HepG2 (cell line): Measurements from ENCODE around the gene FAM110D. TPM values are rescaled to one million over a fixed set of nuclear protein-coding genes. Genes with fewer than 3 reads are reported as not detected.

Experiments
- CENPX ChIP-seq: sonication (generic); formaldehyde crosslinking; IDR thresholded peaks from 2 replicates; pipeline ENCODE4 v1.9.0; 2021; ENCODE audit warnings: mild to moderate bottlenecking, missing genetic modification reagents, moderate library complexity
- FLYWCH1 ChIP-seq: sonication (generic); formaldehyde crosslinking; IDR thresholded peaks from 2 replicates; pipeline ENCODE4 v1.8.1; 2023; ENCODE audit warnings: mild to moderate bottlenecking, missing genetic modification reagents
- MYNN ChIP-seq: sonication (generic); formaldehyde crosslinking; IDR thresholded peaks from 2 replicates; pipeline ENCODE4 v1.4.0; 2020; ENCODE audit warnings: mild to moderate bottlenecking, low read depth, missing genetic modification reagents
- NR2C2 ChIP-seq: sonication (generic); formaldehyde crosslinking; IDR thresholded peaks from 2 replicates; pipeline ENCODE4 v1.4.0; 2020; ENCODE audit warnings: missing genetic modification reagents, mild to moderate bottlenecking, moderate library complexity, borderline replicate concordance
- NRL ChIP-seq: sonication (generic); formaldehyde crosslinking; IDR thresholded peaks from 2 replicates; pipeline ENCODE4 v1.5.0; 2020; ENCODE audit warnings: missing genetic modification reagents, mild to moderate bottlenecking, moderate library complexity, borderline replicate concordance
- PAF1 ChIP-seq: IDR thresholded peaks from 2 replicates; pipeline ENCODE4 v1.6.1; 2016; ENCODE audit warnings: missing genetic modification reagents, missing compliant biosample characterization
- RBFOX2 ChIP-seq: fragments of 200-400 bp; formaldehyde crosslinking; IDR thresholded peaks from 2 replicates; pipeline ENCODE4 v1.6.1; 2017; ENCODE audit warnings: low read depth, mild to moderate bottlenecking, low read length
- RBM39 ChIP-seq: fragments of 200-400 bp; formaldehyde crosslinking; IDR thresholded peaks from one replicate; pipeline ENCODE4 v1.6.1; 2018; ENCODE audit warnings: antibody characterized with exemption, mild to moderate bottlenecking, low read depth, low read length; ENCODE audit not compliant: poor library complexity, severe bottlenecking
- SNRNP70 ChIP-seq: fragments of 200-400 bp; formaldehyde crosslinking; IDR thresholded peaks from 2 replicates; pipeline ENCODE4 v1.6.1; 2017; ENCODE audit warnings: mild to moderate bottlenecking, low read depth, low read length, moderate library complexity
- ZC3H4 ChIP-seq: sonication (generic); formaldehyde crosslinking; IDR thresholded peaks from 2 replicates; pipeline ENCODE4 v1.4.0; 2020; ENCODE audit warnings: missing genetic modification reagents, borderline replicate concordance
- ZEB1 ChIP-seq: IDR thresholded peaks from 2 replicates; pipeline ENCODE4 v1.6.1; 2012; ENCODE audit warnings: mild to moderate bottlenecking, low read depth, inconsistent platforms; ENCODE audit not compliant: insufficient replicate concordance
- ZFY ChIP-seq: sonication (generic); formaldehyde crosslinking; IDR thresholded peaks from 2 replicates; pipeline ENCODE4 v1.4.0; 2020; ENCODE audit warnings: missing genetic modification reagents
- ZMYM3 ChIP-seq: sonication (generic); formaldehyde crosslinking; IDR thresholded peaks from 2 replicates; pipeline ENCODE4 v1.5.1; 2020; ENCODE audit warnings: mild to moderate bottlenecking, missing genetic modification reagents
- ZNF225 ChIP-seq: sonication (generic); formaldehyde crosslinking; IDR thresholded peaks from 2 replicates; pipeline ENCODE4 v1.4.0; 2020; ENCODE audit warnings: mild to moderate bottlenecking, missing genetic modification reagents
- ZNF572 ChIP-seq: sonication (generic); formaldehyde crosslinking; IDR thresholded peaks from 2 replicates; pipeline ENCODE4 v1.5.1; 2020; ENCODE audit warnings: mild to moderate bottlenecking, missing genetic modification reagents
- ZNF598 ChIP-seq: sonication (generic); formaldehyde crosslinking; IDR thresholded peaks from 2 replicates; pipeline ENCODE4 v1.5.1; 2020; ENCODE audit warnings: mild to moderate bottlenecking, missing genetic modification reagents, borderline replicate concordance
- ZNF607 ChIP-seq: sonication (generic); formaldehyde crosslinking; IDR thresholded peaks from 2 replicates; pipeline ENCODE4 v1.5.1; 2020; ENCODE audit warnings: missing genetic modification reagents, mild to moderate bottlenecking, borderline replicate concordance
- polyA plus RNA-seq, 8 experiments: library from polyadenylated mRNA; depleted of rRNA in 3 of 8; stranded (reverse) in 7 of 8; unstranded in 1 of 8; fragments of >200 nt; fragmentation: Illumina TruSeq in 4 of 8; extraction: Trizol in 4 of 8; gene quantifications; 2 replicates each; pipeline versions ENCODE4 v1.2.1 to v1.2.3, GENCODE V29; 2011 to 2016; ENCODE audit warnings: low read depth in 4 of 8, missing spikeins in 1 of 8, mixed read lengths in 1 of 8; ENCODE audit not compliant: insufficient read depth in 1 of 8
- total RNA-seq, 5 experiments: library from RNA; depleted of rRNA; stranded (reverse); fragments of >200 nt; fragmentation: Illumina TruSeq; extraction: Trizol; gene quantifications; 2 replicates each; pipeline ENCODE4 v1.2.3, GENCODE V29; 2016; ENCODE audit warnings: low read depth in 1 of 5
- TF ChIP-seq, protein P1 (sequence below): sonication (generic); formaldehyde crosslinking; IDR thresholded peaks from 2 replicates; pipeline ENCODE4 v1.4.0; 2020; ENCODE audit warnings: mild to moderate bottlenecking, missing genetic modification reagents
- TF ChIP-seq, protein P2 (sequence below): sonication (generic); formaldehyde crosslinking; IDR thresholded peaks from 2 replicates; pipeline ENCODE4 v1.5.0; 2020; ENCODE audit warnings: missing genetic modification reagents
- TF ChIP-seq, protein P3 (sequence below): sonication (generic); formaldehyde crosslinking; IDR thresholded peaks from 2 replicates; pipeline ENCODE4 v1.5.0; 2020; ENCODE audit warnings: mild to moderate bottlenecking, missing genetic modification reagents, moderate library complexity
- TF ChIP-seq, protein P4 (sequence below): sonication (generic); formaldehyde crosslinking; IDR thresholded peaks from 2 replicates; pipeline ENCODE4 v1.5.0; 2020; ENCODE audit warnings: mild to moderate bottlenecking, missing genetic modification reagents

FAM110D gene
- total and polyA plus RNA-seq, 2 of the 13 experiments (the other 11 are each of a cell fraction or from before 2014, with no cell fraction given), result not detected

DNA sequence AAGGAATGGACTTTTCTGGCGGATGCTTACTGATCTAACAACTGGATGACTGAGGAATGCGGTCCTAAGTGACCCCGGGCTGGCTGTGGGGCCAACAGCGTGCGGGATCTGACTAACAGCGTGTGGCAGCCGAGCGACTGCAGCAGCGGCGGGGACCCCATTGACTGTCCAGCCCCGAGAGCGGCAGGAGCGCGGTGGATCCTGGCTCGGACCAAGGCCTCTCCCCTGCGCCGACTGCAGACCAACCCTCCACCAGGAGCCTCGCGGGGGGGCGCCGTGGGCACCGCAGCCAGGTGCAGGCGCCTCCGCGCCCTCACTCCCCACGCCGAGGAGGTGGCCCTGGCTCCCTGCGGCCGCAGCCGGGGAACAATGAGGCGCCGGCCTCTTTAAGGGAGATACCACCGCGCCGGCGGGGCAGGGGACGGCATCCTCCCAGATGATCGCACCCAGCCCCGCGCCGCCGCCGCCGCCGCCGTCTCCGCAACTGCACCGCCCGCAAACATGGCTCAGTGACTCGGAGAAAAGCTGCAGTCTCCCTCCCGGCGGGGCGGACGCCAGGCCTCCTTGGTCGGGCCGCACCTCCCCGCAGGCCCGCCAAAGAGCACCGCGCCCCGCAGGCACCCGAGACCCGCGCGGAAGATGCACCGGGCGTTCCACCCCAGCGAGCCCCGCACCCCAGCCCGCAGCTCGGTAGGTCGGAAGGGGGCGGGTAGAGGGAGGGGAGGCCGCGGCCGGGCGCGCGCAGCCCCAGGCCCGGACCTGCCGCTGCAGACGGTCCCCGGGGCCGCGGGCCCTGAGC lies 47.9 kb upstream of the FAM110D start (continued):
- TF ChIP-seq, protein P1, sequence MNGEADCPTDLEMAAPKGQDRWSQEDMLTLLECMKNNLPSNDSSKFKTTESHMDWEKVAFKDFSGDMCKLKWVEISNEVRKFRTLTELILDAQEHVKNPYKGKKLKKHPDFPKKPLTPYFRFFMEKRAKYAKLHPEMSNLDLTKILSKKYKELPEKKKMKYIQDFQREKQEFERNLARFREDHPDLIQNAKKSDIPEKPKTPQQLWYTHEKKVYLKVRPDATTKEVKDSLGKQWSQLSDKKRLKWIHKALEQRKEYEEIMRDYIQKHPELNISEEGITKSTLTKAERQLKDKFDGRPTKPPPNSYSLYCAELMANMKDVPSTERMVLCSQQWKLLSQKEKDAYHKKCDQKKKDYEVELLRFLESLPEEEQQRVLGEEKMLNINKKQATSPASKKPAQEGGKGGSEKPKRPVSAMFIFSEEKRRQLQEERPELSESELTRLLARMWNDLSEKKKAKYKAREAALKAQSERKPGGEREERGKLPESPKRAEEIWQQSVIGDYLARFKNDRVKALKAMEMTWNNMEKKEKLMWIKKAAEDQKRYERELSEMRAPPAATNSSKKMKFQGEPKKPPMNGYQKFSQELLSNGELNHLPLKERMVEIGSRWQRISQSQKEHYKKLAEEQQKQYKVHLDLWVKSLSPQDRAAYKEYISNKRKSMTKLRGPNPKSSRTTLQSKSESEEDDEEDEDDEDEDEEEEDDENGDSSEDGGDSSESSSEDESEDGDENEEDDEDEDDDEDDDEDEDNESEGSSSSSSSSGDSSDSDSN (CRISPR knock-in tag), result peak; percentile 88
- TF ChIP-seq ZC3H4 (no peak), ZFY (CRISPR knock-in tag) (peak; percentile 55), FLYWCH1 (CRISPR knock-in tag) (no peak), NRL (CRISPR knock-in tag) (peak; percentile 78; the same call in 1 of the 2 replicates), CENPX (CRISPR knock-in tag) (no peak), ZNF598 (CRISPR knock-in tag) (no peak), RBFOX2 (peak; percentile 86), RBM39 (peak; percentile 39), PAF1 (no peak), ZEB1 (no peak), MYNN (CRISPR knock-in tag) (no peak), ZMYM3 (CRISPR knock-in tag) (peak; percentile 17; the same call in 1 of the 2 replicates), ZNF572 (0 out of 2 replicates have a peak, but pooled peaks have one; percentile 53), ZNF225 (peak; percentile 65; the same call in 1 of the 2 replicates), SNRNP70 (no peak), NR2C2 (CRISPR knock-in tag) (peak; percentile 9; the same call in 1 of the 2 replicates), ZNF607 (CRISPR knock-in tag) (peak; percentile 65)
- TF ChIP-seq, protein P2, sequence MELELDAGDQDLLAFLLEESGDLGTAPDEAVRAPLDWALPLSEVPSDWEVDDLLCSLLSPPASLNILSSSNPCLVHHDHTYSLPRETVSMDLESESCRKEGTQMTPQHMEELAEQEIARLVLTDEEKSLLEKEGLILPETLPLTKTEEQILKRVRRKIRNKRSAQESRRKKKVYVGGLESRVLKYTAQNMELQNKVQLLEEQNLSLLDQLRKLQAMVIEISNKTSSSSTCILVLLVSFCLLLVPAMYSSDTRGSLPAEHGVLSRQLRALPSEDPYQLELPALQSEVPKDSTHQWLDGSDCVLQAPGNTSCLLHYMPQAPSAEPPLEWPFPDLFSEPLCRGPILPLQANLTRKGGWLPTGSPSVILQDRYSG (CRISPR knock-in tag), result peak; percentile 23; the same call in 1 of the 2 replicates
- TF ChIP-seq, protein P3, sequence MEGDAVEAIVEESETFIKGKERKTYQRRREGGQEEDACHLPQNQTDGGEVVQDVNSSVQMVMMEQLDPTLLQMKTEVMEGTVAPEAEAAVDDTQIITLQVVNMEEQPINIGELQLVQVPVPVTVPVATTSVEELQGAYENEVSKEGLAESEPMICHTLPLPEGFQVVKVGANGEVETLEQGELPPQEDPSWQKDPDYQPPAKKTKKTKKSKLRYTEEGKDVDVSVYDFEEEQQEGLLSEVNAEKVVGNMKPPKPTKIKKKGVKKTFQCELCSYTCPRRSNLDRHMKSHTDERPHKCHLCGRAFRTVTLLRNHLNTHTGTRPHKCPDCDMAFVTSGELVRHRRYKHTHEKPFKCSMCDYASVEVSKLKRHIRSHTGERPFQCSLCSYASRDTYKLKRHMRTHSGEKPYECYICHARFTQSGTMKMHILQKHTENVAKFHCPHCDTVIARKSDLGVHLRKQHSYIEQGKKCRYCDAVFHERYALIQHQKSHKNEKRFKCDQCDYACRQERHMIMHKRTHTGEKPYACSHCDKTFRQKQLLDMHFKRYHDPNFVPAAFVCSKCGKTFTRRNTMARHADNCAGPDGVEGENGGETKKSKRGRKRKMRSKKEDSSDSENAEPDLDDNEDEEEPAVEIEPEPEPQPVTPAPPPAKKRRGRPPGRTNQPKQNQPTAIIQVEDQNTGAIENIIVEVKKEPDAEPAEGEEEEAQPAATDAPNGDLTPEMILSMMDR, result peak; percentile 29; the same call in 1 of the 2 replicates
- TF ChIP-seq, protein P4, sequence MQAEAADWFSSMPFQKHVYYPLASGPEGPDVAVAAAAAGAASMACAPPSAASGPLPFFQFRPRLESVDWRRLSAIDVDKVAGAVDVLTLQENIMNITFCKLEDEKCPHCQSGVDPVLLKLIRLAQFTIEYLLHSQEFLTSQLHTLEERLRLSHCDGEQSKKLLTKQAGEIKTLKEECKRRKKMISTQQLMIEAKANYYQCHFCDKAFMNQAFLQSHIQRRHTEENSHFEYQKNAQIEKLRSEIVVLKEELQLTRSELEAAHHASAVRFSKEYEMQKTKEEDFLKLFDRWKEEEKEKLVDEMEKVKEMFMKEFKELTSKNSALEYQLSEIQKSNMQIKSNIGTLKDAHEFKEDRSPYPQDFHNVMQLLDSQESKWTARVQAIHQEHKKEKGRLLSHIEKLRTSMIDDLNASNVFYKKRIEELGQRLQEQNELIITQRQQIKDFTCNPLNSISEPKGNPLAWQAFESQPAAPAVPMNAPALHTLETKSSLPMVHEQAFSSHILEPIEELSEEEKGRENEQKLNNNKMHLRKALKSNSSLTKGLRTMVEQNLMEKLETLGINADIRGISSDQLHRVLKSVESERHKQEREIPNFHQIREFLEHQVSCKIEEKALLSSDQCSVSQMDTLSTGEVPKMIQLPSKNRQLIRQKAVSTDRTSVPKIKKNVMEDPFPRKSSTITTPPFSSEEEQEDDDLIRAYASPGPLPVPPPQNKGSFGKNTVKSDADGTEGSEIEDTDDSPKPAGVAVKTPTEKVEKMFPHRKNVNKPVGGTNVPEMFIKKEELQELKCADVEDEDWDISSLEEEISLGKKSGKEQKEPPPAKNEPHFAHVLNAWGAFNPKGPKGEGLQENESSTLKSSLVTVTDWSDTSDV (CRISPR knock-in tag), result no peak
